Esophagus muscularis mucosa (tissue), 4 donors: ENCODE data around the gene XYLT1. TPM values are rescaled to one million over a fixed set of nuclear protein-coding genes. Genes with fewer than 3 reads are reported as not detected.

Experiments
- DNase-seq: peaks from one replicate; pipeline ENCODE4 v3.0.0-alpha.2; 2017; ENCODE audit errors: extremely low spot score
- H3K27ac ChIP-seq, 4 donors: fragments of 200-600 bp; sonication (generic); replicated peaks in 1 of 4; 1 replicate in 3 of 4; 2 replicates in 1 of 4; pipeline ENCODE4 v1.5.1; 2016 to 2019; ENCODE audit warnings: mild to moderate bottlenecking in 1 of 4
- H3K27me3 ChIP-seq, 4 donors: fragments of 200-600 bp; sonication (generic); one replicate each; pipeline versions ENCODE4 v1.5.1 to v1.6.0; 2016 to 2019
- H3K36me3 ChIP-seq, 4 donors: fragments of 200-600 bp; sonication (generic); one replicate each; pipeline ENCODE4 v1.5.1; 2016 to 2019
- H3K4me1 ChIP-seq, 4 donors: fragments of 200-600 bp; sonication (generic); one replicate each; pipeline ENCODE4 v1.5.1; 2016 to 2019
- H3K4me3 ChIP-seq, 4 donors: fragments of 200-600 bp; sonication (generic); 1 replicate in 2 of 4; 2 replicates in 2 of 4; pipeline ENCODE4 v1.5.1; 2016 to 2019; ENCODE audit warnings: mild to moderate bottlenecking in 4 of 4, moderate library complexity in 1 of 4
- H3K9me3 ChIP-seq, 4 donors: fragments of 200-600 bp; sonication (generic); 1 replicate in 3 of 4; 2 replicates in 1 of 4; pipeline ENCODE4 v1.5.1; 2016 to 2019
- EP300 ChIP-seq: sonication (generic); formaldehyde crosslinking; IDR thresholded peaks from one replicate; pipeline ENCODE4 v1.6.1; 2017; ENCODE audit warnings: antibody characterized with exemption
- POLR2A ChIP-seq: fragments of 450-650 bp; IDR thresholded peaks from one replicate; pipeline ENCODE4 v1.6.1; 2017; ENCODE audit warnings: antibody characterized with exemption, moderate library complexity, mild to moderate bottlenecking, low read depth
- POLR2AphosphoS5 ChIP-seq, 2 donors: sonication (generic); formaldehyde crosslinking; IDR thresholded peaks; one replicate each; pipeline ENCODE4 v1.6.1; 2017; ENCODE audit warnings: antibody characterized with exemption in 2 of 2
- WGBS: methylation state at CpG from one replicate; pipeline ENCODE4 v1.1.5; 2018; 5-methylcytosine and 5-hydroxymethylcytosine counted together
- intact Hi-C: fragments of 100-400 bp; cut with DNase I; formaldehyde crosslinking; loops from one replicate; pipeline ENCODE4 v1.15.1; 2023
- total RNA-seq, 4 donors: library from RNA; depleted of rRNA; stranded (reverse); fragments of >200 nt; gene quantifications; one replicate each; pipeline versions ENCODE4 v1.1.0 to v1.2.1, GENCODE V29; 2016
- TF ChIP-seq, protein P1 (sequence below), 3 experiments: fragments of 200-600 bp in 2 of 3; fragments of 450-650 bp in 1 of 3; sonication (generic) in 2 of 3; IDR thresholded peaks; one replicate each; pipeline ENCODE4 v1.5.1; 2017 to 2019; ENCODE audit warnings: antibody characterized with exemption in 3 of 3, mild to moderate bottlenecking in 2 of 3, moderate library complexity in 1 of 3

Gene XYLT1
- total RNA-seq, 4 donors from 2014 or later: 25.2 to 57.1 (median 33.5) TPM

DNA sequence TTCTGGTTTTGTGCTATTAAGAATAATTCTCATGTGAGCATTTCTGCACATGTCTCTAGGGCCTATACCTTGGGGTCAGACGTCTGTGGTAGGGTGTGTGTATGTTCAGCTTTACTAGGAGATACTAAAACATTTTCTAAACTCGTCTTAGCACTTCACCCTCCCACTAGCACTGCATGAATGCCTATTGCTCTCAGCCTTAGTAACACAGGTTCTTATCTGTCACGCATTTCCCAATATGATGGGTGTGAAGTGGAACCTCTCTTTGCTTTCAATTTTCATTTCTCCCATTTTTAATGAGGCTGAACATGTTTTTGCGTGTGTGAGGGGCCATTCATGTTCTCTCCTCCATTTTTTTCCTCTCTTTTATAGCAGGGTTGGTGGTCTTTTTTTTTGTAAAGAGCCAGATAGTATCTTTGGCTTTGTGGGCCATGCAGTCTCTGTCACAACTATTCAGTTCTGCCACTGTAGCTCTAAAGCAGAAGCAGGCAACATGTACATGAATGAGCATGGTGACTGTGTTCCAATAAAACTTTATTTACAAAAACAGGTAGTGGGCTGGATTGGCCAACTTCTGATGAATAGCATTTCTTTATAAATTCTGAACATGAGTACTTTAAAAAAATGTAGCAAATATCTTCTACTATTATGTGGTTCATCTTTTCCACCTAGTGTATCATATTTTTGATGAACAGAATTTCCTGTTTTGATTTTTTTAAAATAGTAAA, 354.0 kb downstream of the XYLT1 start:
- H3K27ac ChIP-seq: no peak overlapping the region
- no peaks in the 10 kb centered on the region for H3K9me3 ChIP-seq
- no peaks in the 10 kb centered on the region for H3K4me1 ChIP-seq
- 93% methylated on average over 4 of the region's 4 CpGs for WGBS
- DNase-seq: no peak
- intact Hi-C loops: no loop called here
- H3K36me3 ChIP-seq: peaks cover 5 to 39% (median 24%) of the 10 kb centered on the region in 4 donors
- H3K27me3 ChIP-seq: no peaks in the 10 kb centered on the region
- TF ChIP-seq POLR2A (no peak), EP300 (no peak), POLR2AphosphoS5 (IDR thresholded peaks at IDR 0.05) (no peak)
- TF ChIP-seq, protein P1, sequence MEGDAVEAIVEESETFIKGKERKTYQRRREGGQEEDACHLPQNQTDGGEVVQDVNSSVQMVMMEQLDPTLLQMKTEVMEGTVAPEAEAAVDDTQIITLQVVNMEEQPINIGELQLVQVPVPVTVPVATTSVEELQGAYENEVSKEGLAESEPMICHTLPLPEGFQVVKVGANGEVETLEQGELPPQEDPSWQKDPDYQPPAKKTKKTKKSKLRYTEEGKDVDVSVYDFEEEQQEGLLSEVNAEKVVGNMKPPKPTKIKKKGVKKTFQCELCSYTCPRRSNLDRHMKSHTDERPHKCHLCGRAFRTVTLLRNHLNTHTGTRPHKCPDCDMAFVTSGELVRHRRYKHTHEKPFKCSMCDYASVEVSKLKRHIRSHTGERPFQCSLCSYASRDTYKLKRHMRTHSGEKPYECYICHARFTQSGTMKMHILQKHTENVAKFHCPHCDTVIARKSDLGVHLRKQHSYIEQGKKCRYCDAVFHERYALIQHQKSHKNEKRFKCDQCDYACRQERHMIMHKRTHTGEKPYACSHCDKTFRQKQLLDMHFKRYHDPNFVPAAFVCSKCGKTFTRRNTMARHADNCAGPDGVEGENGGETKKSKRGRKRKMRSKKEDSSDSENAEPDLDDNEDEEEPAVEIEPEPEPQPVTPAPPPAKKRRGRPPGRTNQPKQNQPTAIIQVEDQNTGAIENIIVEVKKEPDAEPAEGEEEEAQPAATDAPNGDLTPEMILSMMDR (IDR thresholded peaks at IDR 0.05): no peak
- no peak overlapping the region for H3K4me3 ChIP-seq

DNA sequence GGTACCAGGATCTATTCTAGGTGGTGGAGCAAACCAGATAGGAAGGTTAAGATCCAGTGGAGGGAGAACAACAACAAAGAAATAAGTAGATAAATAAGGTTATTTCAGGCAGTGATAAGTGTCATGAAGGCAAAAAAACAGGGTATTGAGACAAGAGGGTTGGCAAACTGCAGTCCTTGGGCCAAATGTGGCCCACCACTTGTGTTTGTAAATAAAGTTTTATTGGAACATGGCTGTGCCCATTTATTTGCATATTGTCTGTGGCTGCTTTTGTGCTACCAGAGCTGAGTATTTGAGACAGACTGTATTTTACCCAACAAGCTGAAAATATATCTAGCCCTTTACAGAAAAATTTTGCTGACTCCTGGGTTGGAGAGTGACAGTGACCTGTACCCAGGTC, 361.3 kb downstream of the XYLT1 start:
- intact Hi-C loops: no loop called here
- Histone ChIP-seq H3K4me3 (no peak overlapping the region), H3K9me3 (no peaks in the 10 kb centered on the region), H3K27me3 (no peaks in the 10 kb centered on the region), H3K4me1 (no peaks in the 10 kb centered on the region), H3K36me3 (peaks cover 0 to 37% (median 14%) of the 10 kb centered on the region in 4 donors), H3K27ac (no peak overlapping the region)
- TF ChIP-seq EP300: no peak
- TF ChIP-seq POLR2A: no peak
- TF ChIP-seq POLR2AphosphoS5 (IDR thresholded peaks at IDR 0.05): no peak
- TF ChIP-seq, protein P1 (IDR thresholded peaks at IDR 0.05): no peak
- DNase-seq: no peak

DNA sequence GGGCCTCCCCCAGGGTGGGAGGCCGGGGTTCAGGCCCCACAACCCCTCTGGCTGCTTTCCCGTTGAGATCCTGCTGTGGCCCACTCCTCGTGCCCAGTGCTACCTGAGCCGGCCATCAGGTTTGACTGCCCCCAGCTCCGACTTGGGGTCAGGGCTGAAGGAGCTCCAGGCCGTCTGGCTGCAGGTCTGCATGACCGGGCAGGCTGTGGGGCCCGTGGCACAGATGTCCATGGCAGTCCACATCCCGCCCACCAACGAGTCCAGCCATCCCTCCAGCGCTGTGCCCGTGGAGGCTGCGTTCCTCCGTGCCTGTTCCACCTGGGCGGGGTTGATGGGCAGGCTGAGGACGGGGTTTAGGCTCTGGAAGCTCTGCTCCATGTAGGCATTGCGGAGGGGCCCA, 362.2 kb downstream of the XYLT1 start:
- H3K27me3 ChIP-seq: no peaks in the 10 kb centered on the region
- 92% methylated on average over 6 of the region's 17 CpGs for WGBS
- intact Hi-C loops: no loop called here
- H3K27ac ChIP-seq: no peak overlapping the region
- DNase-seq: no peak
- peaks cover 0 to 37% (median 11%) of the 10 kb centered on the region in 4 donors for H3K36me3 ChIP-seq
- H3K4me1 ChIP-seq: no peaks in the 10 kb centered on the region
- TF ChIP-seq EP300 (no peak), POLR2A (no peak), POLR2AphosphoS5 (IDR thresholded peaks at IDR 0.05) (no peak)
- TF ChIP-seq, protein P1 (IDR thresholded peaks at IDR 0.05): no peak
- no peak overlapping the region for H3K4me3 ChIP-seq
- no peaks in the 10 kb centered on the region for H3K9me3 ChIP-seq

DNA sequence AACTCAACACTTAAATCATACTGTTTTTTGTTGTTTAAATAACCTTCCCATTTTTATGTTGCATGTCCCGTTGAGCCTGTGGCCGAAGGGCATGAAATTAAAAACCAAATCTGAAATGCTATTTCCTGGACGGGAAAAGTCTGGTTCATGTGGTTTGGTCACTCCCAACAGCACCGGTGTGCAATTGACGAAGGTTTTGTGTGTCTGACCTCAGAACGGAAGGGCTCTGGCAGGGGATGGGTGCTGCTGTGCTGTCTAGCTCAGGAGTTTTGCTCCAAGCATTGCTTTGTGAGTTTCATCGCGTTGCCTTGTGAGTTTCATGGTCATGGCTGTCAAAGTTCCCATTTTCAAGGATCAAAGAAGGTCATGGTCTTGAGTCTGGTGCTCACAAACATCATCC, 363.3 kb downstream of the XYLT1 start:
- no peak for TF ChIP-seq EP300
- TF ChIP-seq, protein P1 (IDR thresholded peaks at IDR 0.05): no peak
- no peak for TF ChIP-seq POLR2AphosphoS5 (IDR thresholded peaks at IDR 0.05)
- TF ChIP-seq POLR2A: no peak
- 92% methylated on average over 8 of the region's 8 CpGs for WGBS
- intact Hi-C loops: no loop called here
- no peaks in the 10 kb centered on the region for H3K9me3 ChIP-seq
- H3K4me3 ChIP-seq: no peak overlapping the region
- H3K4me1 ChIP-seq: no peaks in the 10 kb centered on the region
- peaks cover 0 to 33% (median 7%) of the 10 kb centered on the region in 4 donors for H3K36me3 ChIP-seq
- no peak for DNase-seq
- H3K27ac ChIP-seq: no peak overlapping the region
- no peaks in the 10 kb centered on the region for H3K27me3 ChIP-seq
